ENCODE results near the gene CTSV. TPM values are rescaled to one million over a fixed set of nuclear protein-coding genes. Genes with fewer than 3 reads are reported as not detected.
"Not testable (repeated sequence)": the region's sequence is repeated elsewhere in the genome, so short reads cannot be mapped to it uniquely, and the experiment has no call there.

The CTSV gene
- total RNA-seq, 1 donor: 0.43 TPM

GRCh38 chr9:97075289-97075985 is 36.5 kb upstream of the CTSV start:
- H3K4me3 ChIP-seq (ENCODE audit: low read depth, low read length): no peak overlapping the region
- DNase-seq (ENCODE audit: low read depth): peak; percentile 3
- TF ChIP-seq CTCF (IDR thresholded peaks at IDR 0.05; ENCODE audit: insufficient read depth, low read depth, low read length): no peak

- TF ChIP-seq CTCF (IDR thresholded peaks at IDR 0.05; ENCODE audit: insufficient read depth, low read depth, low read length): no peak
- no peak for DNase-seq (ENCODE audit: low read depth)
- no peak overlapping the region for H3K4me3 ChIP-seq (ENCODE audit: low read depth, low read length)
Measured at GRCh38 chr9:97073506-97073905, 34.6 kb upstream of the CTSV start.

- no peak for DNase-seq (ENCODE audit: low read depth)
- TF ChIP-seq CTCF (IDR thresholded peaks at IDR 0.05; ENCODE audit: insufficient read depth, low read depth, low read length): no peak
- H3K4me3 ChIP-seq (ENCODE audit: low read depth, low read length): no peak overlapping the region
Measured at GRCh38 chr9:97072285-97072776, 33.4 kb upstream of the CTSV start.

- not testable (repeated sequence) for H3K4me3 ChIP-seq (ENCODE audit: low read depth, low read length); DNase-seq (ENCODE audit: low read depth)
Measured at GRCh38 chr9:97070325-97070724, 31.4 kb upstream of the CTSV start.

- no peak overlapping the region for H3K4me3 ChIP-seq (ENCODE audit: low read depth, low read length)
- DNase-seq (ENCODE audit: low read depth): no peak
- TF ChIP-seq CTCF (IDR thresholded peaks at IDR 0.05; ENCODE audit: insufficient read depth, low read depth, low read length): no peak
Measured at GRCh38 chr9:97067490-97067889, 28.5 kb upstream of the CTSV start.

GRCh38 chr9:97064176-97064575 is 25.2 kb upstream of the CTSV start:
- no peak for TF ChIP-seq CTCF (IDR thresholded peaks at IDR 0.05; ENCODE audit: insufficient read depth, low read depth, low read length)
- H3K4me3 ChIP-seq (ENCODE audit: low read depth, low read length): no peak overlapping the region

GRCh38 chr9:97060796-97061195 is 21.9 kb upstream of the CTSV start:
- no peak overlapping the region for H3K4me3 ChIP-seq (ENCODE audit: low read depth, low read length)
- no peak for TF ChIP-seq CTCF (IDR thresholded peaks at IDR 0.05; ENCODE audit: insufficient read depth, low read depth, low read length)
- DNase-seq (ENCODE audit: low read depth): no peak

More at GRCh38 chr9:97064176-97064575, 25.2 kb upstream of the CTSV start:
- DNase-seq (ENCODE audit: low read depth): no peak

Data from fibroblast of villous mesenchyme (primary cell).